Panc1 (cell line): ENCODE results near the gene CCL26. TPM values are rescaled to one million over a fixed set of nuclear protein-coding genes. Genes with fewer than 3 reads are reported as not detected.

Experiments
- ATAC-seq: fragments of 200-7000 bp; cut with Tn5 transposase; 2 replicates; pipeline ENCODE4 v1.9.1; 2020; ENCODE audit warnings: mild to moderate bottlenecking, moderate library complexity
- BruUV-seq: library from RNA; stranded (reverse); fragments of 400-500 nt; replicated peaks from 2 replicates; lab custom pipeline; 2021; lab: Mats Ljungman, UMichigan
- CTCF ChIA-PET: fragments of 300-600 bp; sonication (Branson Sonifier 250); formaldehyde crosslinking; loops from one replicate; lab custom pipeline; 2022; ENCODE audit warnings: antibody characterized with exemption; lab: Charles Lee
- POLR2A ChIA-PET: fragments of 300-600 bp; sonication (Branson Sonifier 250); formaldehyde crosslinking; loops from one replicate; lab custom pipeline; 2022; ENCODE audit warnings: antibody characterized with exemption; lab: Charles Lee
- DNase-seq: peaks from one replicate; pipeline ENCODE4 v3.0.0-alpha.2; 2010; ENCODE audit warnings: low read depth, low spot score
- H3K27ac ChIP-seq: 2 replicates; pipeline ENCODE4 v1.5.1; 2011; ENCODE audit warnings: mild to moderate bottlenecking, low read length, inconsistent platforms
- H3K27me3 ChIP-seq: fragments of 200-500 bp; sonication (Bioruptor generic); 2 replicates; pipeline ENCODE4 v1.6.0; 2014; ENCODE audit warnings: low read length, inconsistent platforms; ENCODE audit not compliant: control insufficient read depth, insufficient read depth
- H3K36me3 ChIP-seq: fragments of 200-500 bp; sonication (Bioruptor generic); 2 replicates; pipeline ENCODE4 v1.5.1; 2014; ENCODE audit warnings: inconsistent platforms, mild to moderate bottlenecking, low read length, moderate library complexity; ENCODE audit not compliant: control insufficient read depth, insufficient read depth
- H3K4me1 ChIP-seq: 2 replicates; pipeline ENCODE4 v1.5.1; 2011; ENCODE audit warnings: inconsistent platforms, mild to moderate bottlenecking, low read length, moderate library complexity; ENCODE audit not compliant: control insufficient read depth, insufficient read depth
- H3K4me3 ChIP-seq, 2 experiments: 2 replicates each; pipeline ENCODE4 v1.5.1; 2011 to 2012; ENCODE audit warnings: low read depth in 2 of 2, low read length in 2 of 2, mild to moderate bottlenecking in 2 of 2, inconsistent platforms in 1 of 2, moderate library complexity in 1 of 2
- H3K9me3 ChIP-seq: fragments of 200-500 bp; sonication (Bioruptor generic); 2 replicates; pipeline ENCODE4 v1.5.1; 2014; ENCODE audit warnings: low read depth, mild to moderate bottlenecking, inconsistent platforms, low read length, moderate library complexity; ENCODE audit not compliant: control insufficient read depth, insufficient read depth
- POLR2AphosphoS5 ChIP-seq: IDR thresholded peaks from 2 replicates; pipeline ENCODE4 v1.6.1; 2012; ENCODE audit warnings: mild to moderate bottlenecking, low read depth, low read length, moderate library complexity
- SIN3A ChIP-seq: IDR thresholded peaks from 2 replicates; pipeline ENCODE4 v1.6.1; 2012; ENCODE audit warnings: low read depth, mild to moderate bottlenecking, low read length, moderate library complexity, borderline replicate concordance; ENCODE audit not compliant: insufficient read depth
- TCF7L2 ChIP-seq: IDR thresholded peaks from 2 replicates; pipeline ENCODE4 v1.6.1; 2011; ENCODE audit warnings: mild to moderate bottlenecking, low read depth, low read length, inconsistent platforms
- in situ Hi-C: cut with HindIII; loops from 2 replicates; pipeline ENCODE4 v1.10.0; 2016; ENCODE audit warnings: low sequenced_read_pairs, low pct_unique_long_range_greater_than_20kb
- intact Hi-C: fragments of 100-400 bp; cut with micrococcal nuclease; formaldehyde crosslinking; loops from one replicate; pipeline ENCODE4 v1.10.0; 2022; ENCODE audit not compliant: unreplicated experiment
- total RNA-seq: library from RNA; stranded (reverse); gene quantifications from one replicate; pipeline ENCODE4 v1.2.1, GENCODE V29; 2021; ENCODE audit not compliant: unreplicated experiment
- TF ChIP-seq, protein P1 (sequence below): fragments of 450-650 bp; IDR thresholded peaks from 2 replicates; pipeline ENCODE4 v1.5.1; 2017; ENCODE audit warnings: mild to moderate bottlenecking
- TF ChIP-seq, protein P2 (sequence below), 2 experiments: IDR thresholded peaks; 2 replicates each; pipeline ENCODE4 v1.6.1; 2011 to 2012; ENCODE audit warnings: low read depth in 2 of 2, control low read depth in 1 of 2, low read length in 1 of 2, mild to moderate bottlenecking in 1 of 2, moderate library complexity in 1 of 2; ENCODE audit not compliant: insufficient read depth in 1 of 2

CCL26 gene
- total RNA-seq, 1 experiment from 2014 or later, result not detected

DNA sequence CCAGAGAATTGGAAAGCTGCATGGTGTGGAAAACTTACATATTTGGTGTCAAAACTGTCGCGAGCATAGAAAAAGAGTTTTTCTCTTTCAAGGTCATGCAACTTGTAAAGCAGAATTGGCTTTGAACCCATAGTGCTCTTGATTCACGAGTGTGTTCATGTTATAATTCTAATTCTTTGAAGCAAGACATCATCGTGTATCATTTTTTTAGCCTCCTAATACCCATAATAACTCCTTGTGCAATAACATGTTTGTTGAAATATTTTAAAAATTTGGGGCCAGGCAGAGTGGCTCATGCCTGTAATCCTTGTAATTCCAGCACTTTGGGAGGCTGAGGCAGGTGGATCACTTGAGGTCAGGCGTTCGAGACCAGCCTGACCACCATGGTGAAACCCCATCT lies 37.4 kb upstream of the CCL26 start:
- ATAC-seq (no peak), DNase-seq (no peak)
- ChIA-PET CTCF (no interaction called here), POLR2A (no interaction called here)
- Histone ChIP-seq H3K4me1 (no peaks in the 10 kb centered on the region), H3K27me3 (no peaks in the 10 kb centered on the region), H3K27ac (no peak overlapping the region), H3K36me3 (no peaks in the 10 kb centered on the region), H3K9me3 (no peaks in the 10 kb centered on the region), H3K4me3 (no peak overlapping the region)
- BruUV-seq, result no TSS peak
- in situ Hi-C loops (no loop called here), intact Hi-C loops (no loop called here)
- no peak for TF ChIP-seq SIN3A
- TF ChIP-seq, protein P1, sequence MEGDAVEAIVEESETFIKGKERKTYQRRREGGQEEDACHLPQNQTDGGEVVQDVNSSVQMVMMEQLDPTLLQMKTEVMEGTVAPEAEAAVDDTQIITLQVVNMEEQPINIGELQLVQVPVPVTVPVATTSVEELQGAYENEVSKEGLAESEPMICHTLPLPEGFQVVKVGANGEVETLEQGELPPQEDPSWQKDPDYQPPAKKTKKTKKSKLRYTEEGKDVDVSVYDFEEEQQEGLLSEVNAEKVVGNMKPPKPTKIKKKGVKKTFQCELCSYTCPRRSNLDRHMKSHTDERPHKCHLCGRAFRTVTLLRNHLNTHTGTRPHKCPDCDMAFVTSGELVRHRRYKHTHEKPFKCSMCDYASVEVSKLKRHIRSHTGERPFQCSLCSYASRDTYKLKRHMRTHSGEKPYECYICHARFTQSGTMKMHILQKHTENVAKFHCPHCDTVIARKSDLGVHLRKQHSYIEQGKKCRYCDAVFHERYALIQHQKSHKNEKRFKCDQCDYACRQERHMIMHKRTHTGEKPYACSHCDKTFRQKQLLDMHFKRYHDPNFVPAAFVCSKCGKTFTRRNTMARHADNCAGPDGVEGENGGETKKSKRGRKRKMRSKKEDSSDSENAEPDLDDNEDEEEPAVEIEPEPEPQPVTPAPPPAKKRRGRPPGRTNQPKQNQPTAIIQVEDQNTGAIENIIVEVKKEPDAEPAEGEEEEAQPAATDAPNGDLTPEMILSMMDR, result no peak
- TF ChIP-seq POLR2AphosphoS5, result no peak
- TF ChIP-seq, protein P2, sequence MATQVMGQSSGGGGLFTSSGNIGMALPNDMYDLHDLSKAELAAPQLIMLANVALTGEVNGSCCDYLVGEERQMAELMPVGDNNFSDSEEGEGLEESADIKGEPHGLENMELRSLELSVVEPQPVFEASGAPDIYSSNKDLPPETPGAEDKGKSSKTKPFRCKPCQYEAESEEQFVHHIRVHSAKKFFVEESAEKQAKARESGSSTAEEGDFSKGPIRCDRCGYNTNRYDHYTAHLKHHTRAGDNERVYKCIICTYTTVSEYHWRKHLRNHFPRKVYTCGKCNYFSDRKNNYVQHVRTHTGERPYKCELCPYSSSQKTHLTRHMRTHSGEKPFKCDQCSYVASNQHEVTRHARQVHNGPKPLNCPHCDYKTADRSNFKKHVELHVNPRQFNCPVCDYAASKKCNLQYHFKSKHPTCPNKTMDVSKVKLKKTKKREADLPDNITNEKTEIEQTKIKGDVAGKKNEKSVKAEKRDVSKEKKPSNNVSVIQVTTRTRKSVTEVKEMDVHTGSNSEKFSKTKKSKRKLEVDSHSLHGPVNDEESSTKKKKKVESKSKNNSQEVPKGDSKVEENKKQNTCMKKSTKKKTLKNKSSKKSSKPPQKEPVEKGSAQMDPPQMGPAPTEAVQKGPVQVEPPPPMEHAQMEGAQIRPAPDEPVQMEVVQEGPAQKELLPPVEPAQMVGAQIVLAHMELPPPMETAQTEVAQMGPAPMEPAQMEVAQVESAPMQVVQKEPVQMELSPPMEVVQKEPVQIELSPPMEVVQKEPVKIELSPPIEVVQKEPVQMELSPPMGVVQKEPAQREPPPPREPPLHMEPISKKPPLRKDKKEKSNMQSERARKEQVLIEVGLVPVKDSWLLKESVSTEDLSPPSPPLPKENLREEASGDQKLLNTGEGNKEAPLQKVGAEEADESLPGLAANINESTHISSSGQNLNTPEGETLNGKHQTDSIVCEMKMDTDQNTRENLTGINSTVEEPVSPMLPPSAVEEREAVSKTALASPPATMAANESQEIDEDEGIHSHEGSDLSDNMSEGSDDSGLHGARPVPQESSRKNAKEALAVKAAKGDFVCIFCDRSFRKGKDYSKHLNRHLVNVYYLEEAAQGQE (IDR thresholded peaks at IDR 0.05; ENCODE audit: insufficient read depth in 1 of 2, low read depth in 2 of 2, low read length in 1 of 2), result no peak
- TF ChIP-seq TCF7L2, result no peak

DNA sequence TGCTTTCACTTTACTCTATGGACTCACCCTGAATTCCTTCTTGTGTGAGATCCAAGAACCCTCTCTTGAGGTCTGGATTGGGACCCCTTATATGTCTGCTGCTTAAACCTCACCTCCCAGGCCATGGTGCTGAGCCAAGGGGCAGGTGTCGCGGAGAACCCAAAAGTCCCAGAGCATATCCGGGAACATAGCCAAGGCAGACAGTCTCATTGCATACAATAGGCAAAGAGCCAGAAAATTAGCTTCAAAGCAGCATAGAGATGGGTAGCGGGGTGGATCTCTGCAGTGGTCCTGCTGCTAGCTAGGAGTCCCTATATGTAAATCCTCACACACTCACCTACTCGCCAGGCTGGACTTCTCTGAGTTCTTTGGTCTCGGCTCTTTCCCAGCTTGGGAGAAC lies 36.1 kb upstream of the CCL26 start:
- TF ChIP-seq SIN3A, result no peak
- TF ChIP-seq, protein P2 (IDR thresholded peaks at IDR 0.05; ENCODE audit: insufficient read depth in 1 of 2, low read depth in 2 of 2, low read length in 1 of 2), result no peak
- TF ChIP-seq, protein P1, result no peak
- no peak for TF ChIP-seq POLR2AphosphoS5
- in situ Hi-C loops, result no loop called here
- no peak overlapping the region for H3K27ac ChIP-seq
- intact Hi-C loops, result no loop called here
- no TSS peak for BruUV-seq
- ChIA-PET CTCF (no interaction called here), POLR2A (no interaction called here)
- no peaks in the 10 kb centered on the region for H3K9me3 ChIP-seq
- DNase-seq (no peak), ATAC-seq (no peak)
- H3K36me3 ChIP-seq, result no peaks in the 10 kb centered on the region
- H3K4me3 ChIP-seq, result no peak overlapping the region
- H3K27me3 ChIP-seq, result no peaks in the 10 kb centered on the region
- H3K4me1 ChIP-seq, result no peaks in the 10 kb centered on the region
